Endothelial cell of umbilical vein (primary cell): ENCODE data around the gene INTS1.

Source experiments
- EZH2 ChIP-seq: IDR thresholded peaks from 2 replicates; pipeline ENCODE4 v1.6.1; 2012; ENCODE audit warnings: borderline replicate concordance, low read depth, mild to moderate bottlenecking, moderate library complexity, low read length, inconsistent platforms; ENCODE audit not compliant: severe bottlenecking
- FOS ChIP-seq: IDR thresholded peaks from 2 replicates; pipeline ENCODE4 v1.6.1; 2011; ENCODE audit warnings: mild to moderate bottlenecking, low read length, moderate library complexity, borderline replicate concordance; ENCODE audit not compliant: insufficient read depth
- GATA2 ChIP-seq: IDR thresholded peaks from 2 replicates; pipeline ENCODE4 v1.7.0; 2011; ENCODE audit warnings: low read depth, mild to moderate bottlenecking, moderate library complexity, mixed read lengths, low read length; ENCODE audit not compliant: insufficient read length, insufficient read depth
- POLR2A ChIP-seq: IDR thresholded peaks from 2 replicates; pipeline ENCODE4 v1.6.1; 2012; ENCODE audit warnings: low read depth, mild to moderate bottlenecking, control low read depth, low read length
- POLR2AphosphoS5 ChIP-seq: IDR thresholded peaks from 2 replicates; pipeline ENCODE4 v1.6.1; 2012; ENCODE audit warnings: low read depth, mild to moderate bottlenecking, control low read depth, low read length, moderate library complexity; ENCODE audit not compliant: insufficient read depth
- TF ChIP-seq, protein P1 (sequence below), 2 donors: IDR thresholded peaks; 1 replicate in 1 of 2; 2 replicates in 1 of 2; pipeline ENCODE4 v1.5.1; 2011; ENCODE audit warnings: low read length in 2 of 2, mild to moderate bottlenecking in 2 of 2, moderate library complexity in 2 of 2, control low read depth in 1 of 2, inconsistent platforms in 1 of 2, low read depth in 1 of 2; ENCODE audit not compliant: insufficient read depth in 1 of 2; ENCODE audit errors: extremely low read depth in 1 of 2
- TF ChIP-seq, protein P2 (sequence below): IDR thresholded peaks from 2 replicates; pipeline ENCODE4 v1.6.1; 2011; ENCODE audit not compliant: insufficient read depth, insufficient read length

DNA sequence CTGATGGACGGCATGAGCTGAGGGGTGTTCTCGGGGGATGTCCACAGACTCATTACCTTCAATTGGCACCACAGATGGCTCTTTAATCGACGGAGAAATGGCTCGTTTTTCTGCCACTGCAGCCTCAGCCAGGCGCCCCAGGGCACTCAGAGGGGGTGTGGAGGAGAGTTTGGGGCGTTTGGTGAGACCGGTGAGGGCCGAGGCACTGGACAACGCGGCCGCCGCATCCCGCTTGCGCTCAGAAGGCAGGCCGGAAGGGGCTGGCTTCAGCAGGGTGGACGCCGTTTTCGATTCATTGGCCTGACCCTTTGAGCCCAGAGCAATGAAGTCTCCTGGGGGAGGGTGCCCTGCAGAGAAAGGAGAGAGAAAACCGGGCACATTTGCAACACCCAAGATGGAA is 1.3 kb downstream of the INTS1 start:
- no peak for TF ChIP-seq POLR2A
- TF ChIP-seq POLR2AphosphoS5, result no peak
- TF ChIP-seq, protein P1, sequence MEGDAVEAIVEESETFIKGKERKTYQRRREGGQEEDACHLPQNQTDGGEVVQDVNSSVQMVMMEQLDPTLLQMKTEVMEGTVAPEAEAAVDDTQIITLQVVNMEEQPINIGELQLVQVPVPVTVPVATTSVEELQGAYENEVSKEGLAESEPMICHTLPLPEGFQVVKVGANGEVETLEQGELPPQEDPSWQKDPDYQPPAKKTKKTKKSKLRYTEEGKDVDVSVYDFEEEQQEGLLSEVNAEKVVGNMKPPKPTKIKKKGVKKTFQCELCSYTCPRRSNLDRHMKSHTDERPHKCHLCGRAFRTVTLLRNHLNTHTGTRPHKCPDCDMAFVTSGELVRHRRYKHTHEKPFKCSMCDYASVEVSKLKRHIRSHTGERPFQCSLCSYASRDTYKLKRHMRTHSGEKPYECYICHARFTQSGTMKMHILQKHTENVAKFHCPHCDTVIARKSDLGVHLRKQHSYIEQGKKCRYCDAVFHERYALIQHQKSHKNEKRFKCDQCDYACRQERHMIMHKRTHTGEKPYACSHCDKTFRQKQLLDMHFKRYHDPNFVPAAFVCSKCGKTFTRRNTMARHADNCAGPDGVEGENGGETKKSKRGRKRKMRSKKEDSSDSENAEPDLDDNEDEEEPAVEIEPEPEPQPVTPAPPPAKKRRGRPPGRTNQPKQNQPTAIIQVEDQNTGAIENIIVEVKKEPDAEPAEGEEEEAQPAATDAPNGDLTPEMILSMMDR (IDR thresholded peaks at IDR 0.05; ENCODE audit: extremely low read depth in 1 of 2, insufficient read depth in 1 of 2, low read depth in 1 of 2, low read length in 2 of 2), result no peak
- no peak for TF ChIP-seq GATA2
- TF ChIP-seq FOS, result no peak
- TF ChIP-seq, protein P2, sequence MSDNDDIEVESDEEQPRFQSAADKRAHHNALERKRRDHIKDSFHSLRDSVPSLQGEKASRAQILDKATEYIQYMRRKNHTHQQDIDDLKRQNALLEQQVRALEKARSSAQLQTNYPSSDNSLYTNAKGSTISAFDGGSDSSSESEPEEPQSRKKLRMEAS, result no peak
- TF ChIP-seq EZH2, result no peak
